ENCODE results near the gene CAND2.

DNA sequence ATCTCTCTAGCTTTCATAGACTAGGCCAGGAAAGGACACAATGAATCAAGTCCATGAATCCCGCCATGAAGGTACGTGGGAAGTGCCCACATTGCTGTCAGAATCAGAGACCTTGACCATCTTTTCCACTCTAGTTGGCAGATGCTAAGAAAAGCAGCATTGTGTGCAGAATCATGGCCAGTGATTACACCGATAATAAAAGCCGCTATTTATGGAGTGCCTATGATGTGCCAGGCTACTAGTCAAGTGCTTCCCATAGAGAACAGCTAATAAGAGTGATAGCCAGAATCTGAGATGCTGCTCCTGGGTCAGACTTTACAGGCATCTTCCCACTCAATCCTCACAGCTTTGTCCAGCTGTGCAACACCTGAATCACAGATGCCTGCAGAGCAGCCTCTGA is 58.1 kb downstream of the CAND2 start:
- TF ChIP-seq, protein P1, sequence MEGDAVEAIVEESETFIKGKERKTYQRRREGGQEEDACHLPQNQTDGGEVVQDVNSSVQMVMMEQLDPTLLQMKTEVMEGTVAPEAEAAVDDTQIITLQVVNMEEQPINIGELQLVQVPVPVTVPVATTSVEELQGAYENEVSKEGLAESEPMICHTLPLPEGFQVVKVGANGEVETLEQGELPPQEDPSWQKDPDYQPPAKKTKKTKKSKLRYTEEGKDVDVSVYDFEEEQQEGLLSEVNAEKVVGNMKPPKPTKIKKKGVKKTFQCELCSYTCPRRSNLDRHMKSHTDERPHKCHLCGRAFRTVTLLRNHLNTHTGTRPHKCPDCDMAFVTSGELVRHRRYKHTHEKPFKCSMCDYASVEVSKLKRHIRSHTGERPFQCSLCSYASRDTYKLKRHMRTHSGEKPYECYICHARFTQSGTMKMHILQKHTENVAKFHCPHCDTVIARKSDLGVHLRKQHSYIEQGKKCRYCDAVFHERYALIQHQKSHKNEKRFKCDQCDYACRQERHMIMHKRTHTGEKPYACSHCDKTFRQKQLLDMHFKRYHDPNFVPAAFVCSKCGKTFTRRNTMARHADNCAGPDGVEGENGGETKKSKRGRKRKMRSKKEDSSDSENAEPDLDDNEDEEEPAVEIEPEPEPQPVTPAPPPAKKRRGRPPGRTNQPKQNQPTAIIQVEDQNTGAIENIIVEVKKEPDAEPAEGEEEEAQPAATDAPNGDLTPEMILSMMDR (conservative IDR thresholded peaks at IDR 0.05): no peak
- TF ChIP-seq ZFX (IDR thresholded peaks at IDR 0.05): no peak

Data from C4-2B (cell line).